ENCODE results near the gene LRRC36. TPM values are rescaled to one million over a fixed set of nuclear protein-coding genes. Genes with fewer than 3 reads are reported as not detected.

LRRC36 gene
- total and polyA plus RNA-seq, 10 of the 15 experiments (the other 5 are each of a cell fraction or from before 2014, with no cell fraction given) = 0.45 to 2.0 (median 0.75) TPM; not detected in 1

- TF ChIP-seq CUX1 (IDR thresholded peaks at IDR 0.05; ENCODE audit: insufficient replicate concordance, low read depth, low read length) = no peak
- no peak for TF ChIP-seq LARP7 (IDR thresholded peaks at IDR 0.05)
- no peak for TF ChIP-seq CEBPB (IDR thresholded peaks at IDR 0.05; ENCODE audit: borderline replicate concordance in 1 of 2, low read depth in 2 of 2, low read length in 2 of 2)
- no peak for TF ChIP-seq SMAD1 (IDR thresholded peaks at IDR 0.05; ENCODE audit: low read depth, partially characterized antibody)
- no peak for TF ChIP-seq REST (IDR thresholded peaks at IDR 0.05; ENCODE audit: low read depth, low read length)
- no peak for TF ChIP-seq E2F8 (IDR thresholded peaks at IDR 0.05; ENCODE audit: low read depth, partially characterized antibody)
- no peak for TF ChIP-seq SRF (IDR thresholded peaks at IDR 0.05; ENCODE audit: low read depth in 2 of 2, low read length in 2 of 2)
- TF ChIP-seq ZNF24 (IDR thresholded peaks at IDR 0.05) = no peak
- no peak for TF ChIP-seq E2F4 (IDR thresholded peaks at IDR 0.05; ENCODE audit: low read depth, low read length)
- TF ChIP-seq ASH2L (IDR thresholded peaks at IDR 0.05; ENCODE audit: borderline replicate concordance, low read depth) = no peak
Observed at GRCh38 chr16:67429799-67430503, 103.3 kb downstream of the LRRC36 start (continued).
